ENCODE results near the gene PCNT. TPM values are rescaled to one million over a fixed set of nuclear protein-coding genes. Genes with fewer than 3 reads are reported as not detected.
"Not testable (repeated sequence)": the region's sequence is repeated elsewhere in the genome, so short reads cannot be mapped to it uniquely, and the experiment has no call there.

PCNT gene
- total and polyA plus RNA-seq, 7 experiments from 2014 or later, result 13.7 to 68.2 (median 54.3) TPM

- DNase-seq (peak in 3 of 9 donors; percentile 3 to 27 (median 26)), ATAC-seq (no peak)
- H3K36me3 ChIP-seq (ENCODE audit: control insufficient read depth in 2 of 3, insufficient read depth in 3 of 3, low read length in 3 of 3), result peaks cover 0 to 9% (median 0%) of the 10 kb centered on the region in 3 experiments
- peaks cover 4 to 17% of the 10 kb centered on the region in 2 donors for H3K4me1 ChIP-seq (ENCODE audit: control insufficient read depth in 2 of 2, insufficient read depth in 2 of 2, low read length in 2 of 2)
- intact Hi-C loops (cut with micrococcal nuclease), result loop anchor here (2.0 to 5.0 kb wide), 5 partner anchors 91 to 487 kb away; partner anchors contain the start of genes C21orf58 (in 1 of the 2), LSS (in 1 of the 2), MCM3AP (in 1 of the 2) and PCNT (in 1 of the 2)
- H3K4me3 ChIP-seq (ENCODE audit: low read length), result peak overlapping the region; percentile 52
- Mint-ChIP-seq H3K4me1 (peaks cover 28 to 66% (median 53%) of the 10 kb centered on the region in 7 donors), H3K4me3 (peak overlapping the region; percentile 86 to 96 (median 90)), H3K9me3 (no peaks in the 10 kb centered on the region), H3K36me3 (peaks cover 0 to 19% (median 5%) of the 10 kb centered on the region in 5 donors), H3K27ac (peak overlapping the region; percentile 85 to 97 (median 90)), H3K27me3 (no peaks in the 10 kb centered on the region)
- CTCF ChIA-PET, result interaction anchor here (0.6 kb wide), 1 partner anchor 73 kb away, joined by 3 read pairs; no protein-coding TSS in a partner anchor
- H3K27me3 ChIP-seq (ENCODE audit: control insufficient read depth in 2 of 2, insufficient read depth in 2 of 2, low read length in 2 of 2), result no peaks in the 10 kb centered on the region
- H3K9me3 ChIP-seq (ENCODE audit: control insufficient read depth in 2 of 3, low read length in 3 of 3), result no peaks in the 10 kb centered on the region
- peak overlapping the region; percentile 90 for H3K27ac ChIP-seq (ENCODE audit: low read depth, low read length)
- POLR2A ChIA-PET, result interaction anchor here (0.5 to 2.4 kb wide), 7 partner anchors 10 to 146 kb away, joined by 3 to 9 read pairs (median 5); no protein-coding TSS in a partner anchor
Measured at GRCh38 chr21:46459356-46460112, 135.6 kb downstream of the PCNT start.

GRCh38 chr21:46461909-46462308 is 138.0 kb downstream of the PCNT start:
- CTCF ChIA-PET, result interaction anchor here (1.2 kb wide), 1 partner anchor 178 kb away, joined by 3 read pairs; no protein-coding TSS in a partner anchor
- Mint-ChIP-seq H3K9me3 (no peaks in the 10 kb centered on the region), H3K27ac (peak overlapping the region in 7 of 9 donors; percentile 3 to 78 (median 68)), H3K27me3 (no peaks in the 10 kb centered on the region), H3K36me3 (peaks cover 0 to 15% (median 7%) of the 10 kb centered on the region in 5 donors), H3K4me1 (peaks cover 19 to 60% (median 50%) of the 10 kb centered on the region in 7 donors), H3K4me3 (peak overlapping the region in 4 of 10 donors; percentile 14 to 44 (median 29))
- intact Hi-C loops (cut with micrococcal nuclease), result no loop called here
- Histone ChIP-seq H3K36me3 (ENCODE audit: control insufficient read depth in 2 of 3, insufficient read depth in 3 of 3, low read length in 3 of 3) (peaks cover 0 to 9% (median 0%) of the 10 kb centered on the region in 3 experiments), H3K9me3 (ENCODE audit: control insufficient read depth in 2 of 3, low read length in 3 of 3) (no peaks in the 10 kb centered on the region), H3K4me3 (ENCODE audit: low read length) (no peak overlapping the region), H3K4me1 (ENCODE audit: control insufficient read depth in 2 of 2, insufficient read depth in 2 of 2, low read length in 2 of 2) (peaks cover under 1 to 17% of the 10 kb centered on the region in 2 donors), H3K27ac (ENCODE audit: low read depth, low read length) (no peak overlapping the region), H3K27me3 (ENCODE audit: control insufficient read depth in 2 of 2, insufficient read depth in 2 of 2, low read length in 2 of 2) (no peaks in the 10 kb centered on the region)
- POLR2A ChIA-PET, result interaction anchor here (0.5 to 0.9 kb wide), 4 partner anchors 115 to 318 kb away, joined by 3 to 5 read pairs (median 4); no protein-coding TSS in a partner anchor
- DNase-seq (no peak), ATAC-seq (no peak)

DNA sequence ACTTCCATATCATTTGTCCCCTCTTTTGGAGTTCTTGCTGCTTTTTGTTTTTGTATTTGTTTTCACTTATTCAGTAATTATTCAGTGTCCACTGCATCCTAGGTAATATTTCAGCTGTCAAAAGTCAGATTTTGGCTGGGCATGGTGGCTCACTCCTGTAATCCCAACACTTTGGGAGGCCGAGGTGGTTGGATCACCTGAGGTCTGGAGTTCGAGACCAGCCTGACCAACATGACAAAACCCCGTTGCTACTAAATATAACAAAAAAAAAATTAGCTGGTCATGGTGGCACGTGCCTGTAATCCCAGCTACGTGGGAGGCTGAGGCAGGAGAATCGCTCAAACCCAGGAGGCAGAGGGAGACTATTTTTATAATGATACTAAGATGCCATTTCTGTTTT is 141.2 kb downstream of the PCNT start:
- H3K9me3 ChIP-seq (ENCODE audit: control insufficient read depth in 2 of 3, low read length in 3 of 3); H3K27me3 Mint-ChIP-seq; DNase-seq; intact Hi-C loops (cut with micrococcal nuclease); H3K4me3 Mint-ChIP-seq; H3K4me3 ChIP-seq (ENCODE audit: low read length); H3K4me1 ChIP-seq (ENCODE audit: control insufficient read depth in 2 of 2, insufficient read depth in 2 of 2, low read length in 2 of 2); H3K27me3 ChIP-seq (ENCODE audit: control insufficient read depth in 2 of 2, insufficient read depth in 2 of 2, low read length in 2 of 2); H3K36me3 ChIP-seq (ENCODE audit: control insufficient read depth in 2 of 3, insufficient read depth in 3 of 3, low read length in 3 of 3); H3K27ac ChIP-seq (ENCODE audit: low read depth, low read length); H3K9me3 Mint-ChIP-seq; ATAC-seq; CTCF ChIA-PET: not testable (repeated sequence)
- POLR2A ChIA-PET, result interaction anchor here (0.6 kb wide), 1 partner anchor 94 kb away, joined by 5 read pairs; no protein-coding TSS in a partner anchor
- H3K4me1 Mint-ChIP-seq, result peaks cover 14 to 73% (median 62%) of the 10 kb centered on the region in 7 donors
- H3K36me3 Mint-ChIP-seq, result peaks cover 0 to 34% (median 6%) of the 10 kb centered on the region in 5 donors
- H3K27ac Mint-ChIP-seq, result peak overlapping the region in 3 of 9 donors; percentile 38 to 66 (median 62)

DNA sequence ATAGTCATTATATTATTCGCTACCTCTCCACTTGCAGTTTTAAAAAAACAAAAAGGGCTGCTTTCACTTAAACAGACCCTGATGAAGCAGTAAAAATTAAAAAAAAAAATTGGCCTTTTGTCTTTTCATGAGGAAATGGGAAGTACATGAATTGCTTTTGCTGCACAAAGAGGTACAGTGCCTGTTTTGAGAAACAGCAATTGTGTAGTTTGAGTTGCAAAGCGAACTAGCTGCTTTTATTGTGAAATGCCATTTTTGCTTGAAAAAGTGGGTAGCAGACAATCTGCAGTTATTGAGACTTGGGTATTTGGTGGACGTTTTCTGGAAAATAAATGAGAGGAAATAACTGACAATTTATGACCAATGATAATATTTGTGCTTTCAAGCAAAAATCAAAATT is 141.7 kb downstream of the PCNT start:
- CTCF ChIA-PET, result no interaction called here
- ATAC-seq, result no peak
- peaks cover under 1 to 3% of the 10 kb centered on the region in 2 donors for H3K4me1 ChIP-seq (ENCODE audit: control insufficient read depth in 2 of 2, insufficient read depth in 2 of 2, low read length in 2 of 2)
- no peak overlapping the region for H3K4me3 ChIP-seq (ENCODE audit: low read length)
- H3K9me3 ChIP-seq (ENCODE audit: control insufficient read depth in 2 of 3, low read length in 3 of 3), result no peaks in the 10 kb centered on the region
- Mint-ChIP-seq H3K4me3 (no peak overlapping the region), H3K27ac (peak overlapping the region in 1 of 9 donors; percentile 66), H3K36me3 (peaks cover 0 to 34% (median 6%) of the 10 kb centered on the region in 5 donors), H3K27me3 (no peaks in the 10 kb centered on the region), H3K9me3 (no peaks in the 10 kb centered on the region), H3K4me1 (peaks cover 10 to 68% (median 57%) of the 10 kb centered on the region in 7 donors)
- DNase-seq, result no peak
- H3K27me3 ChIP-seq (ENCODE audit: control insufficient read depth in 2 of 2, insufficient read depth in 2 of 2, low read length in 2 of 2), result no peaks in the 10 kb centered on the region
- intact Hi-C loops (cut with micrococcal nuclease), result no loop called here
- POLR2A ChIA-PET, result interaction anchor here (0.6 to 0.8 kb wide), 3 partner anchors 14 to 1559 kb away, joined by 3 to 5 read pairs (median 3); no protein-coding TSS in a partner anchor
- H3K27ac ChIP-seq (ENCODE audit: low read depth, low read length), result no peak overlapping the region
- H3K36me3 ChIP-seq (ENCODE audit: control insufficient read depth in 2 of 3, insufficient read depth in 3 of 3, low read length in 3 of 3), result peaks cover 0 to 9% (median 0%) of the 10 kb centered on the region in 3 experiments

- H3K27me3 Mint-ChIP-seq, result no peaks in the 10 kb centered on the region
- no peak overlapping the region for H3K4me3 Mint-ChIP-seq
- H3K27ac Mint-ChIP-seq, result peak overlapping the region in 6 of 9 donors; percentile 20 to 80 (median 68)
- H3K27ac ChIP-seq (ENCODE audit: low read depth, low read length), result no peak overlapping the region
- H3K9me3 ChIP-seq (ENCODE audit: control insufficient read depth in 2 of 3, low read length in 3 of 3), result no peaks in the 10 kb centered on the region
- H3K36me3 ChIP-seq (ENCODE audit: control insufficient read depth in 2 of 3, insufficient read depth in 3 of 3, low read length in 3 of 3), result peaks cover 0 to 9% (median 0%) of the 10 kb centered on the region in 3 experiments
- H3K9me3 Mint-ChIP-seq, result no peaks in the 10 kb centered on the region
- H3K27me3 ChIP-seq (ENCODE audit: control insufficient read depth in 2 of 2, insufficient read depth in 2 of 2, low read length in 2 of 2), result no peaks in the 10 kb centered on the region
- ChIA-PET POLR2A (interaction anchor here (0.6 to 2.0 kb wide), 3 partner anchors 9 to 84 kb away, joined by 3 to 9 read pairs (median 4); partner anchors contain the start of gene DIP2A), CTCF (interaction anchor here (0.7 kb wide), 1 partner anchor 176 kb away, joined by 3 read pairs; no protein-coding TSS in a partner anchor)
- H3K4me3 ChIP-seq (ENCODE audit: low read length), result no peak overlapping the region
- peaks cover 21 to 74% (median 60%) of the 10 kb centered on the region in 7 donors for H3K4me1 Mint-ChIP-seq
- ATAC-seq, result no peak
- DNase-seq, result no peak
- peaks cover 0 to 33% (median 8%) of the 10 kb centered on the region in 5 donors for H3K36me3 Mint-ChIP-seq
- peaks cover 0 to 13% of the 10 kb centered on the region in 2 donors for H3K4me1 ChIP-seq (ENCODE audit: control insufficient read depth in 2 of 2, insufficient read depth in 2 of 2, low read length in 2 of 2)
- intact Hi-C loops (cut with micrococcal nuclease), result no loop called here
Measured at GRCh38 chr21:46468108-46468774, 144.3 kb downstream of the PCNT start.

DNA sequence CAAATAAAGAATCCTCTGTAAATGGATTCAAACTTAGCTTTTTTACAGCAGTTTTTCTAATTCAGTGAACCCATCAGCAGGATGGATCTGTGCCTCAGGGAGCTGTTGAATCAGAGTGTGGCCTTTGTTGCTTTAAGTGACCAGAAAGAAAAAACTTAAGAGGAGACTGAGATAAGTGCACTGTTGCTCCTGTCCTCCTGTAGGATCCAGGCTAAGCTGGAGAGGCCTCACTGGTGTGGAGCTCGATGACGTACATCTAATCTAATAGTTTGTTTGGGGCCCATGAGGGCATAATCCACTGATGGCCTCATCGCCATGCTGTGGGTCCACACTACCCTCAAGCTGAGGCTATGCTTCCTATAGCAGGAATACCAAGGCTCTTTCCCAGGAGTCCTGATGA is 145.3 kb downstream of the PCNT start:
- Histone ChIP-seq H3K36me3 (ENCODE audit: control insufficient read depth in 2 of 3, insufficient read depth in 3 of 3, low read length in 3 of 3) (peaks cover 0 to 13% (median 0%) of the 10 kb centered on the region in 3 experiments), H3K27ac (ENCODE audit: low read depth, low read length) (no peak overlapping the region), H3K27me3 (ENCODE audit: control insufficient read depth in 2 of 2, insufficient read depth in 2 of 2, low read length in 2 of 2) (no peaks in the 10 kb centered on the region), H3K4me1 (ENCODE audit: control insufficient read depth in 2 of 2, insufficient read depth in 2 of 2, low read length in 2 of 2) (peaks cover 0 to 13% of the 10 kb centered on the region in 2 donors), H3K9me3 (ENCODE audit: control insufficient read depth in 2 of 3, low read length in 3 of 3) (no peaks in the 10 kb centered on the region), H3K4me3 (ENCODE audit: low read length) (no peak overlapping the region)
- intact Hi-C loops (cut with micrococcal nuclease), result no loop called here
- DNase-seq, result no peak
- Mint-ChIP-seq H3K36me3 (peaks cover 0 to 33% (median 12%) of the 10 kb centered on the region in 5 donors), H3K9me3 (no peaks in the 10 kb centered on the region), H3K4me3 (no peak overlapping the region), H3K4me1 (peaks cover 26 to 76% (median 63%) of the 10 kb centered on the region in 7 donors), H3K27ac (peak overlapping the region in 4 of 9 donors; percentile 14 to 69 (median 60)), H3K27me3 (no peaks in the 10 kb centered on the region)
- ATAC-seq, result no peak
- ChIA-PET CTCF (no interaction called here), POLR2A (interaction anchor here (1.5 to 2.0 kb wide), 2 partner anchors 10 to 58 kb away, joined by 3 to 9 read pairs; partner anchors contain the start of gene DIP2A)

Data from naive thymus-derived CD4-positive, alpha-beta T cell (primary cell).